IPS-20b (cell line): ENCODE results near the gene TADA3.

Experiments used
- H3K27ac ChIP-seq: one replicate; pipeline ENCODE4 v1.5.1; 2013; ENCODE audit warnings: low read length
- H3K27me3 ChIP-seq: 2 replicates; pipeline ENCODE4 v1.6.1; 2013; ENCODE audit warnings: mild to moderate bottlenecking, low read length, inconsistent platforms; ENCODE audit not compliant: insufficient read depth
- H3K36me3 ChIP-seq: 2 replicates; pipeline ENCODE4 v1.6.1; 2013; ENCODE audit warnings: low read depth, mild to moderate bottlenecking, inconsistent platforms, low read length, moderate library complexity; ENCODE audit not compliant: insufficient read depth
- H3K4me1 ChIP-seq: 2 replicates; pipeline ENCODE4 v1.6.1; 2013; ENCODE audit warnings: mild to moderate bottlenecking, control low read depth, inconsistent platforms, low read length, moderate library complexity; ENCODE audit not compliant: insufficient read depth
- H3K4me3 ChIP-seq: 2 replicates; pipeline ENCODE4 v1.5.1; 2013; ENCODE audit warnings: mild to moderate bottlenecking, low read length, inconsistent platforms
- H3K9ac ChIP-seq: 2 replicates; pipeline ENCODE4 v1.6.1; 2013; ENCODE audit warnings: low read depth, mild to moderate bottlenecking, inconsistent platforms, low read length, moderate library complexity
- H3K9me3 ChIP-seq: 2 replicates; pipeline ENCODE4 v1.6.1; 2013; ENCODE audit warnings: mild to moderate bottlenecking, low read depth, low read length, inconsistent platforms; ENCODE audit not compliant: insufficient read depth

Gene TADA3

DNA sequence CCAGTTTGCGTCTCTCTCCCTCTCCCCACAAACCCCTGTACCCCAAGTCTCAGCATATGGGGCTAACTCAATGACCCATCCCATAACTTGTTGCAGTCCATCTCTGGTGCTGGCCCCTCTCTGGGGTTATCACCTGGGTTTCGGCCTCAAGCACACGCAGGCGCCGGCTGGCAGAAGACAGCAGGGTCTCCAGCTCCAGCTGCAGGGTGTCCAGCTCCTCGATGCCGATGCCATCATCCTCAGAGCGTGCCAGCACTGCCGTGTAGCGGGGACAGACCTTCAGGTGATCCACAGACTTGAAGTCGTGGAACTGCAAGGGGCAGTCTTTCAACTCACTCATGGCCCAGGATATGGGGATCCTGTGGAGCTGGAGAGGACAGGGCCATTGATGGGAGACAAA, 1.1 kb downstream of the TADA3 start:
- Histone ChIP-seq H3K9me3 (no peaks in the 10 kb centered on the region), H3K27ac (no peak overlapping the region), H3K27me3 (no peaks in the 10 kb centered on the region), H3K4me1 (no peaks in the 10 kb centered on the region; the same call in 1 of the 2 replicates), H3K36me3 (peaks cover 54% of the 10 kb centered on the region), H3K4me3 (peak overlapping the region; percentile 92; the same call in 1 of the 2 replicates), H3K9ac (peak overlapping the region; percentile 99; the same call in 1 of the 2 replicates)

GRCh38 chr3:9787714-9788113, 4.6 kb downstream of the TADA3 start:
- H3K27ac ChIP-seq: no peak overlapping the region
- peaks cover 67% of the 10 kb centered on the region for H3K36me3 ChIP-seq

GRCh38 chr3:9786825-9787669, 5.2 kb downstream of the TADA3 start:
- H3K9me3 ChIP-seq: no peaks in the 10 kb centered on the region
- no peaks in the 10 kb centered on the region for H3K4me1 ChIP-seq
- peaks cover 73% of the 10 kb centered on the region for H3K36me3 ChIP-seq
- H3K27me3 ChIP-seq: no peaks in the 10 kb centered on the region
- no peak overlapping the region for H3K9ac ChIP-seq
- H3K27ac ChIP-seq: no peak overlapping the region
- no peak overlapping the region for H3K4me3 ChIP-seq

More at GRCh38 chr3:9787714-9788113, 4.6 kb downstream of the TADA3 start:
- no peaks in the 10 kb centered on the region for H3K4me1 ChIP-seq
- H3K9me3 ChIP-seq: no peaks in the 10 kb centered on the region
- no peak overlapping the region for H3K9ac ChIP-seq
- no peaks in the 10 kb centered on the region for H3K27me3 ChIP-seq
- no peak overlapping the region for H3K4me3 ChIP-seq

GRCh38 chr3:9786209-9786739, 6.0 kb downstream of the TADA3 start:
- no peaks in the 10 kb centered on the region for H3K9me3 ChIP-seq
- no peak overlapping the region for H3K27ac ChIP-seq
- H3K4me3 ChIP-seq: no peak overlapping the region
- no peak overlapping the region for H3K9ac ChIP-seq
- H3K4me1 ChIP-seq: no peaks in the 10 kb centered on the region
- peaks cover 81% of the 10 kb centered on the region for H3K36me3 ChIP-seq
- H3K27me3 ChIP-seq: no peaks in the 10 kb centered on the region

GRCh38 chr3:9785602-9786001, 6.7 kb downstream of the TADA3 start:
- Histone ChIP-seq H3K27me3 (no peaks in the 10 kb centered on the region), H3K4me3 (no peak overlapping the region), H3K9me3 (no peaks in the 10 kb centered on the region), H3K4me1 (no peaks in the 10 kb centered on the region), H3K27ac (no peak overlapping the region), H3K9ac (no peak overlapping the region), H3K36me3 (peaks cover 82% of the 10 kb centered on the region)

- H3K4me1 ChIP-seq: no peaks in the 10 kb centered on the region
- no peak overlapping the region for H3K4me3 ChIP-seq
- H3K27me3 ChIP-seq: no peaks in the 10 kb centered on the region
- H3K9me3 ChIP-seq: no peaks in the 10 kb centered on the region
- H3K9ac ChIP-seq: no peak overlapping the region
- H3K27ac ChIP-seq: no peak overlapping the region
- peaks cover 82% of the 10 kb centered on the region for H3K36me3 ChIP-seq
Measured at GRCh38 chr3:9784965-9785364, 7.3 kb downstream of the TADA3 start.

- H3K27me3 ChIP-seq: no peaks in the 10 kb centered on the region
- H3K36me3 ChIP-seq: peaks cover 75% of the 10 kb centered on the region
- no peak overlapping the region for H3K9ac ChIP-seq
- no peak overlapping the region for H3K27ac ChIP-seq
- H3K4me3 ChIP-seq: no peak overlapping the region
- H3K4me1 ChIP-seq: no peaks in the 10 kb centered on the region
- H3K9me3 ChIP-seq: no peaks in the 10 kb centered on the region
Measured at GRCh38 chr3:9783954-9784353, 8.3 kb downstream of the TADA3 start.

DNA sequence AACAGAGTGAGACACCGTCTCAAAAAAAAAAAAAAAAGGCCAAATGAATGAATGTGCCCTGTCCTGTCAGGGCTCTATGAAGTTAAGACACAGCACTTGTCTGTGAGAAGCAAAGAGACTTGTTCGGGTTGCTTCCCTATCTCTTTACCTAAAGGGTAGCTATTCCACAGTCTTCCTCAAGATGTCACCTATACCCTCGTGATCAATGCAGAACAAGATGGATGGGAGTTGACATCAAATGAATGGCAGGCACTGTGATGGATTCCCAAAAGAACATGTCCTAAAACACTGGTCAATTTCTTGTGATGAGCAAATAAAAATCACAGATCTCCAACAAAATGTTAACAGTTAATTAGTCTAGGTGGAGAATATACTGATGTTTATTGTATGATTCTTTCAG, 9.5 kb downstream of the TADA3 start:
- Histone ChIP-seq H3K4me3 (no peak overlapping the region), H3K36me3 (peaks cover 72% of the 10 kb centered on the region), H3K9ac (no peak overlapping the region), H3K27me3 (no peaks in the 10 kb centered on the region), H3K27ac (no peak overlapping the region), H3K4me1 (no peaks in the 10 kb centered on the region), H3K9me3 (no peaks in the 10 kb centered on the region)

DNA sequence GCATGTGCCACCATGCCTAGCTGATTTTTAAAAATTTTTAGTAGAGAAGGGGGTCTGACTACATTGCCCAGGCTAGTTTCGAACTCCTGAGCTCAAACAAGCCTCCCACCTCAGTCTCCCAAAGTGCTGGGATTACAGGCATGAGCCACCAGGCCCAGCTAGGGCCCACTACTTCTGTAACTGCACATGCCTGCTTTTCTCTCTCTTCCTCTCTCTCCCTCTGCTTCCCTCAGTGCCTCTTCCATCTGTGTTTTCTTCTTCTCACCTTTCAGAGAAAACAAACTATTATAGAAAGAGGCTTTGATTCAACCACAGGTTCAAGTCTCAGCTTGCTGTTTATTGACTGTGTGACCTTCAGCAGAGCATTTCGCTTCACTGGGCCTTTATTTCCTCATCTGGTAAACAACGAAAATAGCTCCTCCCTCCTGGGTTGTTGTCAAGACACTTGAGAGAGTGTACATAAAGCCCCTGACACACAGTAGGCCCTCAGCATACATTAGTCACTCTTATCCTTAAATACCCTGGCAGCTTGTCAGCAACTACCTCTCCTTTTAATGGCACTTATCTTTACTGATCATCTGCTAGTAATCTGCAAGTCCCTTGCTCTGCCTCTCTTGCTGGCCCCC, 10.2 kb downstream of the TADA3 start:
- Histone ChIP-seq H3K9ac (no peak overlapping the region), H3K4me1 (no peaks in the 10 kb centered on the region), H3K27me3 (no peaks in the 10 kb centered on the region), H3K36me3 (peaks cover 65% of the 10 kb centered on the region), H3K9me3 (no peaks in the 10 kb centered on the region), H3K27ac (no peak overlapping the region), H3K4me3 (no peak overlapping the region)

DNA sequence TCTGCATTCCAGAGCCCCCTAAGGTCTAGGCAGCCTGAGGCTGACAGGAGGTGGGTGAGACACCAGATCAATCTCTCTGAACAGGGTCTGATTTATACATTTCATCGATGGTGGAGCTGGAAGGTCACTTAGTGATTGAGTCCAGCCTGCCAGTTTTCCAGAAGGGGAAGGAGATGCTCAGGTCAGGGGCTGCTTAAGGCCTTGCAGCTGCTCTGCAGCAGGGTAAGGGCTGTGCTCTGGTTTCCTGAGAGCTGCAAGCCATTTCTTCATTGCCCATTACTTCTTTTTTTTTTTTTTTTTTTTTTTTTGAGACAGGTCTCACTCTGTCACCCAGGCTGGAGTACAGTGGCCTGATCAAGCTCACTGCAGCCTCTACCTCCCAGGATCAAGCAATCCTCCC, 10.7 kb downstream of the TADA3 start:
- Histone ChIP-seq H3K27ac (no peak overlapping the region), H3K27me3 (no peaks in the 10 kb centered on the region), H3K36me3 (peaks cover 60% of the 10 kb centered on the region), H3K9me3 (no peaks in the 10 kb centered on the region), H3K4me3 (no peak overlapping the region), H3K4me1 (no peaks in the 10 kb centered on the region), H3K9ac (no peak overlapping the region)

GRCh38 chr3:9780910-9781309, 11.4 kb downstream of the TADA3 start:
- no peaks in the 10 kb centered on the region for H3K9me3 ChIP-seq
- H3K36me3 ChIP-seq: peaks cover 55% of the 10 kb centered on the region
- H3K27ac ChIP-seq: no peak overlapping the region
- no peaks in the 10 kb centered on the region for H3K4me1 ChIP-seq
- no peak overlapping the region for H3K4me3 ChIP-seq
- H3K27me3 ChIP-seq: no peaks in the 10 kb centered on the region
- no peak overlapping the region for H3K9ac ChIP-seq

- Histone ChIP-seq H3K9ac (no peak overlapping the region), H3K4me1 (no peaks in the 10 kb centered on the region), H3K9me3 (no peaks in the 10 kb centered on the region), H3K4me3 (no peak overlapping the region), H3K36me3 (peaks cover 51% of the 10 kb centered on the region), H3K27me3 (no peaks in the 10 kb centered on the region), H3K27ac (no peak overlapping the region)
Measured at GRCh38 chr3:9780458-9780812, 11.8 kb downstream of the TADA3 start.
